GM12878 (cell line): ENCODE measurements around the gene GAMT. TPM values are rescaled to one million over a fixed set of nuclear protein-coding genes. Genes with fewer than 3 reads are reported as not detected.
A peak's percentile ranks its signal among the peaks of the same experiment; 100 is the strongest.

Source experiments
- ASH2L ChIP-seq: fragments of 300-600, 200-600 bp; sonication (generic); IDR thresholded peaks from 2 replicates; pipeline ENCODE4 v1.6.1; 2017; ENCODE audit warnings: low read depth, mild to moderate bottlenecking, borderline replicate concordance
- ATF7 ChIP-seq: fragments of 450-650 bp; IDR thresholded peaks from 2 replicates; pipeline ENCODE4 v1.6.1; 2016; ENCODE audit warnings: low read depth, mild to moderate bottlenecking
- BCL11A ChIP-seq: IDR thresholded peaks from 2 replicates; pipeline ENCODE4 v1.6.1; 2011; ENCODE audit warnings: low read depth, low read length
- CBX3 ChIP-seq: fragments of 200-600 bp; sonication (generic); IDR thresholded peaks from 2 replicates; pipeline ENCODE4 v1.6.1; 2016; ENCODE audit warnings: low read depth, borderline replicate concordance
- DPF2 ChIP-seq: fragments of 450-650 bp; IDR thresholded peaks from 2 replicates; pipeline ENCODE4 v1.6.1; 2017; ENCODE audit warnings: mild to moderate bottlenecking
- EGR1 ChIP-seq, 2 experiments: IDR thresholded peaks; 1 replicate in 1 of 2; 2 replicates in 1 of 2; pipeline ENCODE4 v1.6.1; 2011 to 2012; ENCODE audit warnings: low read depth in 2 of 2, low read length in 2 of 2, borderline replicate concordance in 1 of 2, mild to moderate bottlenecking in 1 of 2, moderate library complexity in 1 of 2
- HDGF ChIP-seq: fragments of 450-650 bp; IDR thresholded peaks from 2 replicates; pipeline ENCODE4 v1.6.1; 2016; ENCODE audit warnings: antibody characterized with exemption
- RB1 ChIP-seq: fragments of 450-650 bp; formaldehyde crosslinking; IDR thresholded peaks from 2 replicates; pipeline ENCODE4 v1.6.1; 2017; ENCODE audit warnings: mild to moderate bottlenecking, borderline replicate concordance
- ZNF24 ChIP-seq: fragments of 450-650 bp; IDR thresholded peaks from 2 replicates; pipeline ENCODE4 v1.6.1; 2017; ENCODE audit warnings: antibody characterized with exemption, mild to moderate bottlenecking
- ZNF622 ChIP-seq: fragments of 450-650 bp; IDR thresholded peaks from 2 replicates; pipeline ENCODE4 v1.6.1; 2017; ENCODE audit warnings: mild to moderate bottlenecking, inconsistent platforms
- polyA plus RNA-seq, 11 experiments: library from polyadenylated mRNA; depleted of rRNA in 4 of 11; unstranded in 6 of 11; stranded (reverse) in 5 of 11; fragments of >200 nt; fragmentation: Nextera tagmentation in 4 of 11; fragmentation: Illumina TruSeq in 1 of 11; extraction: Ambion mirVana in 4 of 11; extraction: Trizol in 1 of 11; gene quantifications; 1 replicate in 1 of 11; 2 replicates in 10 of 11; pipeline versions ENCODE4 v1.2.1 to v1.2.3, GENCODE V29; 2011 to 2016; ENCODE audit warnings: inconsistent platforms in 2 of 11, missing spikeins in 2 of 11, low read depth in 1 of 11
- total RNA-seq, 4 experiments: library from RNA; depleted of rRNA in 3 of 4; stranded (reverse); fragments of >200 nt in 3 of 4; fragmentation: Illumina TruSeq in 1 of 4; extraction: Trizol in 1 of 4; gene quantifications; 2 replicates each; pipeline versions ENCODE4 v1.2.1 to v1.2.3, GENCODE V29; 2013 to 2021
- TF ChIP-seq, protein P1 (sequence below), 3 experiments: IDR thresholded peaks in 2 of 3; conservative IDR thresholded peaks in 1 of 3; 2 replicates each; pipeline ENCODE4 v1.5.1; 2011; ENCODE audit warnings: low read depth in 3 of 3, low read length in 3 of 3, mild to moderate bottlenecking in 3 of 3, control low read depth in 2 of 3, moderate library complexity in 2 of 3, inconsistent platforms in 1 of 3, mixed read lengths in 1 of 3; ENCODE audit not compliant: control insufficient read depth in 2 of 3, insufficient read depth in 1 of 3; ENCODE audit errors: extremely low read depth in 1 of 3
- TF ChIP-seq, protein P2 (sequence below): fragments of 450-650 bp; IDR thresholded peaks from 2 replicates; pipeline ENCODE4 v1.6.1; 2017; ENCODE audit warnings: mild to moderate bottlenecking, moderate library complexity
- TF ChIP-seq, protein P3 (sequence below): IDR thresholded peaks from 2 replicates; pipeline ENCODE4 v1.6.1; 2012; ENCODE audit warnings: low read depth, low read length, improper control_type of control experiment
- TF ChIP-seq, protein P4 (sequence below): IDR thresholded peaks from 2 replicates; pipeline ENCODE4 v1.6.1; 2012; ENCODE audit warnings: mild to moderate bottlenecking, low read depth, low read length

The GAMT gene
- total and polyA plus RNA-seq, 10 of the 15 experiments (the other 5 are each of a cell fraction or from before 2014, with no cell fraction given) = 1.6 to 131 (median 38.8) TPM

DNA sequence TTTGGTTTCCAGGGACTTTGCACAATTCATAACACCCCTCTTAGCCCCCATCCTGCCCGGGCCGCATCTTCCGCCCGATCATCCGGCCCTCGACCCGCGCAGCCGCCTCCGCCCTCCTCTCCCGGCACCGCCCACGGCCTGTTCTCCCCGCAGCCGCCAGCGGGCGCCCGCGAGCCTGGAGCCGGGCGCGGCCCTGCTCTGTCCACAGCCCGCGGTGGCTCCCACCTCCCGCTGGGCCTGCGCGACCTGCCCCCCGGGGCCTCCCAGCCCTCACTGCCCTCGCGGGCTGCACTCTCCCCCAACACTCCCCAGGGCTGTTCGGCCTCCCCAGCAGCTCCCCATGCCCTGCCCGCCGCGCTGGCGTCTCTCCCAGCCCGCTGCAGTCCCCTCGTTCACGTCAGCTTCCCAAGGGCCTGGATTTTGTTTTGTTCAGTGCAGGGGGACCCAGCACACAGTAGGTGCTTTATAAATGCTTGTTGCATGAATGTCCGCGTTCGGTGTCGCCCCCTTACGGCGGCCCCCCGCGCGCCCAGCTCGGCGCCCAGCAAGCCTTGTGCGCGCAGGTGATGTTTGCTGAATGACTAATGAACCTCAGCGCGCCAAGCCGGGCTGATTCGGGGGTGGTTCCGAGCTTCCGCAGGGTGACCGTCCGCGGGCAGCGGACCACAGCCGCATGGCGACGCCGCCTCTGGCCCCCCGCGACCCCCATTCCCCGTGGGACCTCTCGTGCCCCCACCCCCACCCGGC is 44.0 kb upstream of the GAMT start (continued):
- TF ChIP-seq, protein P1, sequence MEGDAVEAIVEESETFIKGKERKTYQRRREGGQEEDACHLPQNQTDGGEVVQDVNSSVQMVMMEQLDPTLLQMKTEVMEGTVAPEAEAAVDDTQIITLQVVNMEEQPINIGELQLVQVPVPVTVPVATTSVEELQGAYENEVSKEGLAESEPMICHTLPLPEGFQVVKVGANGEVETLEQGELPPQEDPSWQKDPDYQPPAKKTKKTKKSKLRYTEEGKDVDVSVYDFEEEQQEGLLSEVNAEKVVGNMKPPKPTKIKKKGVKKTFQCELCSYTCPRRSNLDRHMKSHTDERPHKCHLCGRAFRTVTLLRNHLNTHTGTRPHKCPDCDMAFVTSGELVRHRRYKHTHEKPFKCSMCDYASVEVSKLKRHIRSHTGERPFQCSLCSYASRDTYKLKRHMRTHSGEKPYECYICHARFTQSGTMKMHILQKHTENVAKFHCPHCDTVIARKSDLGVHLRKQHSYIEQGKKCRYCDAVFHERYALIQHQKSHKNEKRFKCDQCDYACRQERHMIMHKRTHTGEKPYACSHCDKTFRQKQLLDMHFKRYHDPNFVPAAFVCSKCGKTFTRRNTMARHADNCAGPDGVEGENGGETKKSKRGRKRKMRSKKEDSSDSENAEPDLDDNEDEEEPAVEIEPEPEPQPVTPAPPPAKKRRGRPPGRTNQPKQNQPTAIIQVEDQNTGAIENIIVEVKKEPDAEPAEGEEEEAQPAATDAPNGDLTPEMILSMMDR (IDR thresholded peaks at IDR 0.05 in 2 of 3, conservative IDR thresholded peaks at IDR 0.05 in 1 of 3; ENCODE audit: control insufficient read depth in 2 of 3, extremely low read depth in 1 of 3, insufficient read depth in 1 of 3, low read depth in 3 of 3, low read length in 3 of 3) = peak; percentile 82 to 94 (median 94)
- TF ChIP-seq ZNF622 (no peak), ZNF24 (peak; percentile 54; the same call in 1 of the 2 replicates), DPF2 (peak; percentile 77; the same call in 1 of the 2 replicates), ASH2L (no peak), EGR1 (IDR thresholded peaks at IDR 0.05; ENCODE audit: borderline replicate concordance in 1 of 2, low read depth in 2 of 2, low read length in 2 of 2) (peak; percentile 26 to 99), HDGF (no peak), ATF7 (no peak), BCL11A (no peak), RB1 (peak; percentile 89; the same call in 1 of the 2 replicates), CBX3 (no peak)
- TF ChIP-seq, protein P2, sequence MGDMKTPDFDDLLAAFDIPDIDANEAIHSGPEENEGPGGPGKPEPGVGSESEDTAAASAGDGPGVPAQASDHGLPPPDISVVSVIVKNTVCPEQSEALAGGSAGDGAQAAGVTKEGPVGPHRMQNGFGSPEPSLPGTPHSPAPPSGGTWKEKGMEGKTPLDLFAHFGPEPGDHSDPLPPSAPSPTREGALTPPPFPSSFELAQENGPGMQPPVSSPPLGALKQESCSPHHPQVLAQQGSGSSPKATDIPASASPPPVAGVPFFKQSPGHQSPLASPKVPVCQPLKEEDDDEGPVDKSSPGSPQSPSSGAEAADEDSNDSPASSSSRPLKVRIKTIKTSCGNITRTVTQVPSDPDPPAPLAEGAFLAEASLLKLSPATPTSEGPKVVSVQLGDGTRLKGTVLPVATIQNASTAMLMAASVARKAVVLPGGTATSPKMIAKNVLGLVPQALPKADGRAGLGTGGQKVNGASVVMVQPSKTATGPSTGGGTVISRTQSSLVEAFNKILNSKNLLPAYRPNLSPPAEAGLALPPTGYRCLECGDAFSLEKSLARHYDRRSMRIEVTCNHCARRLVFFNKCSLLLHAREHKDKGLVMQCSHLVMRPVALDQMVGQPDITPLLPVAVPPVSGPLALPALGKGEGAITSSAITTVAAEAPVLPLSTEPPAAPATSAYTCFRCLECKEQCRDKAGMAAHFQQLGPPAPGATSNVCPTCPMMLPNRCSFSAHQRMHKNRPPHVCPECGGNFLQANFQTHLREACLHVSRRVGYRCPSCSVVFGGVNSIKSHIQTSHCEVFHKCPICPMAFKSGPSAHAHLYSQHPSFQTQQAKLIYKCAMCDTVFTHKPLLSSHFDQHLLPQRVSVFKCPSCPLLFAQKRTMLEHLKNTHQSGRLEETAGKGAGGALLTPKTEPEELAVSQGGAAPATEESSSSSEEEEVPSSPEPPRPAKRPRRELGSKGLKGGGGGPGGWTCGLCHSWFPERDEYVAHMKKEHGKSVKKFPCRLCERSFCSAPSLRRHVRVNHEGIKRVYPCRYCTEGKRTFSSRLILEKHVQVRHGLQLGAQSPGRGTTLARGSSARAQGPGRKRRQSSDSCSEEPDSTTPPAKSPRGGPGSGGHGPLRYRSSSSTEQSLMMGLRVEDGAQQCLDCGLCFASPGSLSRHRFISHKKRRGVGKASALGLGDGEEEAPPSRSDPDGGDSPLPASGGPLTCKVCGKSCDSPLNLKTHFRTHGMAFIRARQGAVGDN = 0 out of 2 replicates have a peak, but pooled peaks have one; percentile 20
- TF ChIP-seq, protein P3, sequence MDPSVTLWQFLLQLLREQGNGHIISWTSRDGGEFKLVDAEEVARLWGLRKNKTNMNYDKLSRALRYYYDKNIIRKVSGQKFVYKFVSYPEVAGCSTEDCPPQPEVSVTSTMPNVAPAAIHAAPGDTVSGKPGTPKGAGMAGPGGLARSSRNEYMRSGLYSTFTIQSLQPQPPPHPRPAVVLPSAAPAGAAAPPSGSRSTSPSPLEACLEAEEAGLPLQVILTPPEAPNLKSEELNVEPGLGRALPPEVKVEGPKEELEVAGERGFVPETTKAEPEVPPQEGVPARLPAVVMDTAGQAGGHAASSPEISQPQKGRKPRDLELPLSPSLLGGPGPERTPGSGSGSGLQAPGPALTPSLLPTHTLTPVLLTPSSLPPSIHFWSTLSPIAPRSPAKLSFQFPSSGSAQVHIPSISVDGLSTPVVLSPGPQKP = peak; percentile 56; the same call in 1 of the 2 replicates
- TF ChIP-seq, protein P4, sequence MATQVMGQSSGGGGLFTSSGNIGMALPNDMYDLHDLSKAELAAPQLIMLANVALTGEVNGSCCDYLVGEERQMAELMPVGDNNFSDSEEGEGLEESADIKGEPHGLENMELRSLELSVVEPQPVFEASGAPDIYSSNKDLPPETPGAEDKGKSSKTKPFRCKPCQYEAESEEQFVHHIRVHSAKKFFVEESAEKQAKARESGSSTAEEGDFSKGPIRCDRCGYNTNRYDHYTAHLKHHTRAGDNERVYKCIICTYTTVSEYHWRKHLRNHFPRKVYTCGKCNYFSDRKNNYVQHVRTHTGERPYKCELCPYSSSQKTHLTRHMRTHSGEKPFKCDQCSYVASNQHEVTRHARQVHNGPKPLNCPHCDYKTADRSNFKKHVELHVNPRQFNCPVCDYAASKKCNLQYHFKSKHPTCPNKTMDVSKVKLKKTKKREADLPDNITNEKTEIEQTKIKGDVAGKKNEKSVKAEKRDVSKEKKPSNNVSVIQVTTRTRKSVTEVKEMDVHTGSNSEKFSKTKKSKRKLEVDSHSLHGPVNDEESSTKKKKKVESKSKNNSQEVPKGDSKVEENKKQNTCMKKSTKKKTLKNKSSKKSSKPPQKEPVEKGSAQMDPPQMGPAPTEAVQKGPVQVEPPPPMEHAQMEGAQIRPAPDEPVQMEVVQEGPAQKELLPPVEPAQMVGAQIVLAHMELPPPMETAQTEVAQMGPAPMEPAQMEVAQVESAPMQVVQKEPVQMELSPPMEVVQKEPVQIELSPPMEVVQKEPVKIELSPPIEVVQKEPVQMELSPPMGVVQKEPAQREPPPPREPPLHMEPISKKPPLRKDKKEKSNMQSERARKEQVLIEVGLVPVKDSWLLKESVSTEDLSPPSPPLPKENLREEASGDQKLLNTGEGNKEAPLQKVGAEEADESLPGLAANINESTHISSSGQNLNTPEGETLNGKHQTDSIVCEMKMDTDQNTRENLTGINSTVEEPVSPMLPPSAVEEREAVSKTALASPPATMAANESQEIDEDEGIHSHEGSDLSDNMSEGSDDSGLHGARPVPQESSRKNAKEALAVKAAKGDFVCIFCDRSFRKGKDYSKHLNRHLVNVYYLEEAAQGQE = 0 out of 2 replicates have a peak, but pooled peaks have one; percentile 27
